Measurements from ENCODE around the gene ARHGAP26. TPM values are rescaled to one million over a fixed set of nuclear protein-coding genes. Genes with fewer than 3 reads are reported as not detected.

Gene ARHGAP26
- total and polyA plus RNA-seq, 2 experiments from 2014 or later, result 9.5 to 16.8 TPM

DNA sequence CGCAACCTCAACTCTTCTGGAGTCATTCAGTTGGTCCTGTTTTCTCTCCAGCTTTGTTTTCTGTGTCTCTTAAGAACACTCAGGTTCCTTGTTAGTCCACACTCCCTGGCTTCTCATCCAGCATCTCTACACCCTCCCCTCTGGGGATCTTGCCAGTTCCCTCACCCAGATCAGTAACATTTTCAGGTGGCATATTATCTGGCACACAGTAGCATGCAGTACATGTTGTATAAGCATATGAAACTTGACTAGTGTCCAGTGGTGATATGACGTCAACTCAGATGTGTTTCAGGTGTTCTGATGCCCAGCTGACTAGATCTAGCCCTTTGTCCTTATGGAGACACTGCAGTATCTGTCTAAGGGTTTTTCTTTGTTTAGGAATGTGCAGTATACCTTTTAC, 184.3 kb downstream of the ARHGAP26 start:
- Mint-ChIP-seq H3K4me3 (no peak overlapping the region), H3K27ac (no peak overlapping the region), H3K9me3 (no peaks in the 10 kb centered on the region; the same call in 2 of the 3 replicates), H3K36me3 (ENCODE audit: low read depth) (no peaks in the 10 kb centered on the region), H3K4me1 (peaks cover 3% of the 10 kb centered on the region; the same call in 1 of the 3 replicates), H3K27me3 (ENCODE audit: insufficient read depth, low read depth, poor library complexity) (peaks cover 2% of the 10 kb centered on the region)
- Histone ChIP-seq H4K20me1 (replicated peaks; ENCODE audit: insufficient read depth) (no peaks in the 10 kb centered on the region), H3K79me2 (replicated peaks; ENCODE audit: insufficient read depth) (no peaks in the 10 kb centered on the region), H3K4me3 (no peak overlapping the region), H3K4me2 (no peak overlapping the region), H3K9me2 (ENCODE audit: insufficient read depth) (peaks cover 9% of the 10 kb centered on the region), H3K4me1 (ENCODE audit: insufficient read depth) (no peaks in the 10 kb centered on the region), H3K27me3 (ENCODE audit: insufficient read depth) (no peaks in the 10 kb centered on the region), H2AFZ (no peak overlapping the region), H3K27ac (ENCODE audit: low read depth) (no peak overlapping the region), H3K36me3 (ENCODE audit: insufficient read depth) (no peaks in the 10 kb centered on the region; the same call in 1 of the 2 replicates), H3F3A (replicated peaks; ENCODE audit: low read depth) (no peaks in the 10 kb centered on the region)
- ATAC-seq (no peak), DNase-seq (ENCODE audit: low spot score) (no peak)
- TF ChIP-seq STAT1 (IDR thresholded peaks at IDR 0.05; ENCODE audit: unreplicated experiment) (no peak), NANOG (IDR thresholded peaks at IDR 0.05; ENCODE audit: borderline replicate concordance) (no peak), REST (IDR thresholded peaks at IDR 0.05; ENCODE audit: unreplicated experiment) (no peak), JUNB (IDR thresholded peaks at IDR 0.05; ENCODE audit: unreplicated experiment) (no peak), ZNF462 (CRISPR knock-in tag; IDR thresholded peaks at IDR 0.05) (no peak), EZH2 (IDR thresholded peaks at IDR 0.05; ENCODE audit: low read depth, unreplicated experiment) (no peak), EZH2phosphoT487 (IDR thresholded peaks at IDR 0.05; ENCODE audit: unreplicated experiment) (no peak), ZNF331 (CRISPR knock-in tag; IDR thresholded peaks at IDR 0.05; ENCODE audit: low read depth) (no peak), ZNF114 (CRISPR knock-in tag; IDR thresholded peaks at IDR 0.05) (no peak), CREB1 (CRISPR knock-in tag; IDR thresholded peaks at IDR 0.05; ENCODE audit: low read depth) (no peak), CTCF (conservative IDR thresholded peaks at IDR 0.05; ENCODE audit: low read depth in 2 of 2) (no peak), POLR2AphosphoS5 (IDR thresholded peaks at IDR 0.05; ENCODE audit: low read depth) (no peak)
- TF ChIP-seq, protein P1, sequence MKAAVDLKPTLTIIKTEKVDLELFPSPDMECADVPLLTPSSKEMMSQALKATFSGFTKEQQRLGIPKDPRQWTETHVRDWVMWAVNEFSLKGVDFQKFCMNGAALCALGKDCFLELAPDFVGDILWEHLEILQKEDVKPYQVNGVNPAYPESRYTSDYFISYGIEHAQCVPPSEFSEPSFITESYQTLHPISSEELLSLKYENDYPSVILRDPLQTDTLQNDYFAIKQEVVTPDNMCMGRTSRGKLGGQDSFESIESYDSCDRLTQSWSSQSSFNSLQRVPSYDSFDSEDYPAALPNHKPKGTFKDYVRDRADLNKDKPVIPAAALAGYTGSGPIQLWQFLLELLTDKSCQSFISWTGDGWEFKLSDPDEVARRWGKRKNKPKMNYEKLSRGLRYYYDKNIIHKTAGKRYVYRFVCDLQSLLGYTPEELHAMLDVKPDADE (IDR thresholded peaks at IDR 0.05), result no peak

Data from GM23338 (cell line).